Cardiac fibroblast (primary cell): Measurements from ENCODE around the gene CBX1.
"Not testable (repeated sequence)": the region's sequence is repeated elsewhere in the genome, so short reads cannot be mapped to it uniquely, and the experiment has no call there.

Experiments used
- DNase-seq, 2 donors: peaks; one replicate each; pipeline versions ENCODE4 v3.0.0 to v3.0.0-alpha.2; 2010; ENCODE audit warnings: low read depth in 2 of 2
- H3K4me3 ChIP-seq, 2 donors: replicated peaks in 1 of 2; 1 replicate in 1 of 2; 2 replicates in 1 of 2; pipeline ENCODE4 v1.5.1; 2011; ENCODE audit warnings: low read depth in 2 of 2, low read length in 2 of 2, mild to moderate bottlenecking in 2 of 2, moderate library complexity in 1 of 2
- TF ChIP-seq, protein P1 (sequence below): IDR thresholded peaks from one replicate; pipeline ENCODE4 v1.5.1; 2011; ENCODE audit warnings: low read depth, mild to moderate bottlenecking, low read length, inconsistent platforms

Gene CBX1

DNA sequence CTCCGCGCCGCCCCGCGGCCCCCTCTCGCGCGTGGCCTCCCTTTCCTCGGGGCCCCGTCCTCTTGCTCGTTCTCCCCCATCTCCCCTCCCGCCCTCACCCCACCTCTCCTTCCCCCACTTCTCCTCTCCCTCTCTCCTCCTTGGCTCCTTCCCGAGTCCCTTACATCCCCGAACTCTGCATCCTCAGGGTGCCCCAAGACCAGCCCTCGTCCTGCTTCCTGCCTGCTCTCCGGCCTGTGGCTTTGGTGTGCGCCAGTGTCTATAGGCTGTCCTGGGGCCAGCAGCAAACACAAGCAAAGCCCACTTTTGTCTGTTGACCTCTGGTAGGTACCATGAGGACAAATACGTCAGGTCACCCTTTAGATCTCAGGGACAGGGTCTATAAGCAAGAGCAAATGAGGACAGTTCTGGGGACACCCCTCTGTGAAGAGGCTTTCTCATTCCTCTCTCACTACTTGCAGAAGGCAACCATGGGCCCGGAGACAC, 63.4 kb downstream of the CBX1 start:
- H3K4me3 ChIP-seq: peak overlapping the region; percentile 19 to 68
- no peak for DNase-seq
- TF ChIP-seq, protein P1, sequence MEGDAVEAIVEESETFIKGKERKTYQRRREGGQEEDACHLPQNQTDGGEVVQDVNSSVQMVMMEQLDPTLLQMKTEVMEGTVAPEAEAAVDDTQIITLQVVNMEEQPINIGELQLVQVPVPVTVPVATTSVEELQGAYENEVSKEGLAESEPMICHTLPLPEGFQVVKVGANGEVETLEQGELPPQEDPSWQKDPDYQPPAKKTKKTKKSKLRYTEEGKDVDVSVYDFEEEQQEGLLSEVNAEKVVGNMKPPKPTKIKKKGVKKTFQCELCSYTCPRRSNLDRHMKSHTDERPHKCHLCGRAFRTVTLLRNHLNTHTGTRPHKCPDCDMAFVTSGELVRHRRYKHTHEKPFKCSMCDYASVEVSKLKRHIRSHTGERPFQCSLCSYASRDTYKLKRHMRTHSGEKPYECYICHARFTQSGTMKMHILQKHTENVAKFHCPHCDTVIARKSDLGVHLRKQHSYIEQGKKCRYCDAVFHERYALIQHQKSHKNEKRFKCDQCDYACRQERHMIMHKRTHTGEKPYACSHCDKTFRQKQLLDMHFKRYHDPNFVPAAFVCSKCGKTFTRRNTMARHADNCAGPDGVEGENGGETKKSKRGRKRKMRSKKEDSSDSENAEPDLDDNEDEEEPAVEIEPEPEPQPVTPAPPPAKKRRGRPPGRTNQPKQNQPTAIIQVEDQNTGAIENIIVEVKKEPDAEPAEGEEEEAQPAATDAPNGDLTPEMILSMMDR: no peak

- peak; percentile 59 to 62 for DNase-seq
- peak within 1 kb of the TSS; percentile 63 to 68 for H3K4me3 ChIP-seq
- TF ChIP-seq, protein P1: peak; percentile 73
Measured at GRCh38 chr17:48037036-48037837, 64.0 kb downstream of the CBX1 start, which contains the start of gene COPZ2. TSS of gene COPZ2 (minus strand) at chr17:48037797. CDS start at chr17:48037777, 20 bp downstream.

GRCh38 chr17:48036693-48037035, 64.6 kb downstream of the CBX1 start:
- DNase-seq: no peak
- H3K4me3 ChIP-seq: peak overlapping the region; percentile 63 to 68
- TF ChIP-seq, protein P1: no peak

DNA sequence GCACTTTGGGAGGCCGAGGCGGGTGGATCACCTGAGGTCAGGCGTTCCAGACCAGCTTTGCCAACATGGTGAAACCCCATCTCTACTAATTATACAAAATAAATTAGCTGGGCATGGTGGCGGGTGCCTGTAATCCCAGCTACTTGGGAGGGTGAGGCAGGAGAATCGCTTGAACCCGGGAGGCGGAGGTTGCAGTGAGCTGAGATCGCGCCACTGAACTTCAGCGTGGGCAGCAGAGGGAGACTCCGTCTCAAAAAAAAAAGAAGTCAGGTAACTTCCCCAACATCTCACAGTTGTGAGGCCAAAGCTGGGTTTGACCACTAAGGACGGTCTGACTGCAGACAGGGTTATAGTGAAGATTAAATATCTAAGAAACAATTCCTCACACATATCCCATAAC, 66.5 kb downstream of the CBX1 start:
- DNase-seq, H3K4me3 ChIP-seq: not testable (repeated sequence)

DNA sequence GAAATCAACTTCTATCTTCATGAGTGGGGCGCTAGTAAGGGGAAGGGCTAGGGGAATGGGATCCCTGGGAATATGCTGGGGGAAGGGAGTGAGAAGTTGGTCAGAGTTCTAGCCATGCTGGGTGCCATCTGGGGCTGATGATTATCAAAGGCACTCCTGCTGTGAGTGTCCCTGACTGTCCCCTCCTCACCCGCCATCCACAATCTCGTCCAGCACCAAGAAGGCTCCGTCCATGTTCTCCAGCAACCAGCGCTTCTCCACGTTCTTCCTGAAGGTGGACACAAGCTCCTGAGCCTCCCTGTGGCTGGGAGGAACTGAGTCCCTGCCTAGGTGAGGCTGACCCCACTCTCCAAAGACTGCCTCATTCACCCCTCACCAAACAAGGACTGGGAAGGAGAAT, 69.3 kb downstream of the CBX1 start:
- H3K4me3 ChIP-seq: no peak overlapping the region
- DNase-seq: no peak
- TF ChIP-seq, protein P1: no peak

DNA sequence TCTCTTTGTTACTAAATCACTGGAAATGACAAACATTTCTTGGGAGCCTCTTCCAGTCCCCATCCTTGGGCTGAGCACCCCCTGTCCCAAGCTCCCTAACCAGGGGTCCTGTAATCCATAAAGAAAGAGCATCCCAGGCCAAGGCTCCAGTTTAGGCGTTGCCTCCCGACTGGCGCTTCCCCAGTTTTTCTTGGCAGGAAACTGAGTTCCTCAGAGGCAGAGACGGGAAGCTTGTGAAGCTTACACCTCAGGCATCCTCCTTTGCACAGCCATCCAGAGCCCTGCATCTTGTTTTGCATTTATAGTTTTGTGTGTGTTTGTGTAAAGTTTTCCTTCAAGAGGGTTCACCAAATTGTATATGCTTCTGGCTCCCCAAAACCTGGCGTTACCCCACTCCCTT, 70.7 kb downstream of the CBX1 start:
- DNase-seq: peak; percentile 36 to 64
- H3K4me3 ChIP-seq: no peak overlapping the region

DNA sequence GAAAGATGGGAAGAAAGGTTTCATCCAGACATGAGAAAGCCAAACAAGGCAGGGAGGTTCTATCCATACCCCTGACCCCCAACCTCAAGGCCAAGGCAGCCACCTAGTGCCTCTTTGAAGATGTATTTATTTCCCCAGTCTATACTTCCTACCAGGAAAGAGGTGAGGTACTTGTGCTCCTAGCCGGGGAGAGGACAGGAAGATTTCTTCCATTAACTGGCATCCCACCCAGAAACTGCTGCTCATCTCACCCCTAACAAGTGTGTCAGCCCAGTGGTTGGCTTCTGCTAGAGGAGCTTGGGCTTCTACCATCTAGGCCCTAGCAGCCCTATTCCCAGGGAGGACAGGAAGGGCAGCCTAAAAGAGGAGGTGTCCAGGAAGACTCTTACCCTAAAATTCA, 72.5 kb downstream of the CBX1 start:
- TF ChIP-seq, protein P1: no peak
- H3K4me3 ChIP-seq: no peak overlapping the region
- no peak for DNase-seq

More for the DNA sequence above, 70.7 kb downstream of the CBX1 start:
- TF ChIP-seq, protein P1: no peak
